Testis (tissue), 2 donors: ENCODE data around the gene MRPS6.

Experiments used
- POLR2A ChIP-seq: fragments of 450-650 bp; IDR thresholded peaks from one replicate; pipeline ENCODE4 v1.6.1; 2017; ENCODE audit warnings: antibody characterized with exemption, mild to moderate bottlenecking, moderate library complexity
- TF ChIP-seq, protein P1 (sequence below), 3 experiments: fragments of 450-650 bp in 2 of 3; fragments of 200-600 bp in 1 of 3; sonication (generic) in 1 of 3; IDR thresholded peaks; one replicate each; pipeline ENCODE4 v1.5.1; 2016 to 2019; ENCODE audit warnings: antibody characterized with exemption in 3 of 3, mild to moderate bottlenecking in 2 of 3, moderate library complexity in 1 of 3

DNA sequence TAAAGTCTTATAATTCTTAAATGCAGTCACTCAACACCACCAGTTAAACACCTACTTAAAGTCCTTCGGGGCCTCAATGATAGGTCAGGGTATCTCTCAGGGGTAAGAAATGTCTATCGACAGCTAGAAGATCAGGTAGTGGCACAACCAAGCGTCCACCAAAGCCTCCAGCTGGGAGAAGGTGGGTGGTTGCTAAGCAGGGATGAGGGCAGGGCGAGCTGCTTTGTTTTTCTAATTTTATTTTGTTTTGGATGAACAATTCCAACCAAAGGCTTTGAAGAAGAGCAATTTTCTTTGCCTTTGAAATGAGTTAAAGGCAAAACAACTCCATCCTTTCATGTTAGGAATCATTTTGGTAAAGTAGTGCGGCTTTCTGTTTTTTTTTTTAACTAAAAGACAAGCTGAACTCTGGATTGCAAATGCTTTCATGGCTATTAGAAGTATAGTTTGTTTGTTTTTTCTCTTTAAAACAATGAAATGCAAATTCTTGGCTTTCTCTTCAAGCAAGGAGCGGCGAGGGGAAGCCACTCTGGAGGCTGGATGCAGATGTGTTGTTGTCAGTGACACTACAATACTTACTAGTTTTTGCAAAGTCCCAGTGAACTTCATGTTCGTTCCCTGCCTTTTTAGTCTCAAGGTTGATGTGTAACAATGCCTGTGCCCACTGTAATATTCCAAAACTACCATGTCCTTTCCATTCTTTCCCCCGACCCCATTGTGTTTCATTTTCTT lies 106.0 kb downstream of the MRPS6 start:
- TF ChIP-seq, protein P1, sequence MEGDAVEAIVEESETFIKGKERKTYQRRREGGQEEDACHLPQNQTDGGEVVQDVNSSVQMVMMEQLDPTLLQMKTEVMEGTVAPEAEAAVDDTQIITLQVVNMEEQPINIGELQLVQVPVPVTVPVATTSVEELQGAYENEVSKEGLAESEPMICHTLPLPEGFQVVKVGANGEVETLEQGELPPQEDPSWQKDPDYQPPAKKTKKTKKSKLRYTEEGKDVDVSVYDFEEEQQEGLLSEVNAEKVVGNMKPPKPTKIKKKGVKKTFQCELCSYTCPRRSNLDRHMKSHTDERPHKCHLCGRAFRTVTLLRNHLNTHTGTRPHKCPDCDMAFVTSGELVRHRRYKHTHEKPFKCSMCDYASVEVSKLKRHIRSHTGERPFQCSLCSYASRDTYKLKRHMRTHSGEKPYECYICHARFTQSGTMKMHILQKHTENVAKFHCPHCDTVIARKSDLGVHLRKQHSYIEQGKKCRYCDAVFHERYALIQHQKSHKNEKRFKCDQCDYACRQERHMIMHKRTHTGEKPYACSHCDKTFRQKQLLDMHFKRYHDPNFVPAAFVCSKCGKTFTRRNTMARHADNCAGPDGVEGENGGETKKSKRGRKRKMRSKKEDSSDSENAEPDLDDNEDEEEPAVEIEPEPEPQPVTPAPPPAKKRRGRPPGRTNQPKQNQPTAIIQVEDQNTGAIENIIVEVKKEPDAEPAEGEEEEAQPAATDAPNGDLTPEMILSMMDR (IDR thresholded peaks at IDR 0.05) = no peak
- no peak for TF ChIP-seq POLR2A
